GM21381 (cell line): ENCODE measurements around the gene AKAP3.
A peak's percentile ranks its signal among the peaks of the same experiment; 100 is the strongest.

Experiments
- ATAC-seq: cut with Tn5 transposase; IDR thresholded peaks from one replicate; pipeline ENCODE4 v1.9.1; 2021; ENCODE audit warnings: mild to moderate bottlenecking, moderate library complexity; ENCODE audit not compliant: unreplicated experiment

The AKAP3 gene

DNA sequence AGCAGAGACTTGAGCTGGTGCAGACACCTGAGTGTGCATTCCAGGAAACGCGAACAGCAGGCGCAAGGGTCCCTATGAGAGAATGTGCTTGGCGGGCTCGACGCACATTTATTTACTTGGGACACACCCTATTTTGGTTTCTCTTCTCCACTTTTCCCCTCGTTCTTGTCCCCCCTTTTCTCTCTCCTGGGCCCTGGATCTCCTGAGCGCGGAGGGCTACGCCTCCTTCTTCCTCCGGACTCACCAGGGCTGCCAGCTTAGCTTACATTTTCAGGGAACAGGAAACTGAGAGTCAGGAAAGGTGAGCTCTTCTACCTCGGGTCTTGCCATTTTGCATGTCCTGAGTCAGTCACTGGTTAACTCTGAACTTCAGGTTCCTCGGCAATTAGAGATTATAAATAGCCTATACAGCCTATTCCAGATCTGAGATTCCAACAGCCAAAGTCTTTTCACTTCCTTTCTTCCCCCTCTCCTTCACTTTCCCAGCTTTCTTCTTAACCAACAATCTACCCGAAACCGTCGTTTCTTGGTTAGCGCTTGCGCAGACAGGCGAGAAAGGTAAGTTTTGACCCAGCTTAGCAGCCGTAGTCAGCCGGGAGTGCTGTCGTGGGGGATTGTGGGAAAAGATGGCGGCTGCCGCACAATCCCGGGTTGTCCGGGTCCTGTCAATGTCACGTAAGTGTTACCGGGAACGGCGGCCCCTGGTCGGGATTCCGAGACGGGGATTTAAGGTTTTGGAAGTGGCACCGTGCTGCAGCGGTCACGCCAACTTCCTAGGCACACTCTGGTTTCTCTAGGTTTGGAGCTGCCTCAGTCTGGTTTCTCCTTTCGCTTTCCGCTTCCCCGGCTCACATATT, at the start of gene AKAP3, which contains the start of gene NDUFA9:
AKAP3 (minus strand) TSS at position 551 of the 857 bp plus-strand sequence. CDS start 10,855 bp downstream, outside the sequence.
NDUFA9 (plus strand) TSS at position 614 of the 857 bp plus-strand sequence; CDS start at position 627, 13 bp downstream.
- peak; percentile 90 for ATAC-seq

DNA sequence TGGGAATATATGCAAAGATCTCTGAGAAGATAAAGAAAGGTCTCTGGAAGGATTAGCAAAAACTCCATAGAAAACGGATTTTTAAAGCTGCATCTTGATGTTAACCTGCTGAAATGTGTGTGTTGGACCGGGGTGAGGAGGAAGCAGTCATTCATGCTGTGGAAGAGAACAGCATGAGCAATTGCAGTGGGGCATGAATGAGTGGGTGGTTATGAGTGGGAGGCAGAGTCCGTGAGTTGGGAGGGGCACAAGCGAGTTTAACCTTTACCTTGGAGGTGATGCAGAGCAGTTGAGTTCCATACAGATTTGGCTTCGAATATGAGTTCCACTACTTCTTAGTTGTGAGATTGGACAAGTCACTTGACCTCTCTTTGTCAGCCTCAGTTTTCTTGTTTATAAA, 41.9 kb upstream of the AKAP3 start:
- no peak for ATAC-seq

DNA sequence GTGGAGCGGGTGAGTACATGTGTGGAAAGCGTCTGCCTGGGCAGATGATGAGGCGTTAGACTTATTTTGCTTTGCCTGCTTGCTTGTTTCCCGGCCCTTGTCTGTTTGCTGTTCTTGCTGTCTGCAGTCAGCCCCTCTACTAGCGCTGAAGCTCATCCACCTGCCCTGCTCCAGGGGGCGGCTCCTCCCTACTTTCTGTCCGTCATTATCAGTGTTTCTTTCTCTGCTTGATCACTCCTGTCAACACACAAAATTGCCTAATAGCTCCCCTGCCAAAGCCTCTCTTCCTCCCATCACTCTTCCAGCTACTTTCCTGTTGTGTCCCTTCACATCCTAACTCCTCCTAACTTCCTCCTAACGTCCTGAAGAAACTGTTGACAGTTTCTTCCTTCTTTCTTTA, 36.5 kb upstream of the AKAP3 start:
- ATAC-seq: no peak

- ATAC-seq: no peak
These were observed 32.9 kb upstream of the AKAP3 start for GRCh38 chr12:4681732-4682131.

- ATAC-seq: no peak
These were observed 30.9 kb upstream of the AKAP3 start for GRCh38 chr12:4679711-4680110.

DNA sequence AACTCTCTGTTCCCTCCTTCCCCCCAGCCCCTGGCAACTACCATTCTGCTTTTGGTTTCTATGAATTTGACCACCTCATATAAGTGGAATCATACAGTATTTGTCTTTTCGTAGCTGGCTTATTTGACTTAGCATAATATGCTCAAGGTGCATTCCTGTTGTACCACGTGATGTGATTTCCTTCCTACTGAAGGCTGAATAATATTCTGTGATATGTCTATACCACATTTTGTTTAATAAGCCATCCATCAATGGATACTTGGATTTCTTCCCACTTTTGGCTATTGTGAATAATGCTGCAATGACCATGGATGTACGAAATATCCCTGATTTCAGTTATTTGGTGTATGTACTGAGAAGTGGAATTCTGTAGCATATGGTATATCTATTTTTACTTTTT, 16.4 kb upstream of the AKAP3 start:
- no peak for ATAC-seq

DNA sequence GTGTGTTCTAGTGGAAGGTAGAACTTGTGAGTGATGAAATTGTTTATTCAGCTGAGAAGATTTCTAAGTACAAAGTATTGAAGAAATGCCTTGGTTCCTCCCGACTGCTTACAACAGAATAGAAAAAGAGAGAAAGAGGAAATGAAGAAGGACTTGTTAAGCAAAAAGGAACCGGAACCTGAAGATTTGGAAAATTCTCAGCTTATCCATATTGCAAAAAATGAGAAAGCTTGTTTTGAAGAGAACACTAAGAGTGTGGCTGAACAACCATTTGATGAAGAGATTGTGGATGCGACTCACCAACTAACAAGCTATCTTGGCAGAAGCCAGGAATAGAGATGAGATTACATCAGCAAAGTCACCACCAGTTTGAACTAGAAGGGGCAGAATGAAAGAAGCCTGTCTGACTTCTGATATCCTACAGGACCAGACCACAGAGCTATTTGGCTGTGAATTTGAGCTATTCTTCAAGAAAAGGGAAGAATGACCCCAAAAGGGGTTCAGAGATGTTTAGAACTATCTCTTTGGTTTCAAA, 15.2 kb upstream of the AKAP3 start:
- ATAC-seq: no peak

- no peak for ATAC-seq
These were observed 4.8 kb upstream of the AKAP3 start for GRCh38 chr12:4653691-4654090.

DNA sequence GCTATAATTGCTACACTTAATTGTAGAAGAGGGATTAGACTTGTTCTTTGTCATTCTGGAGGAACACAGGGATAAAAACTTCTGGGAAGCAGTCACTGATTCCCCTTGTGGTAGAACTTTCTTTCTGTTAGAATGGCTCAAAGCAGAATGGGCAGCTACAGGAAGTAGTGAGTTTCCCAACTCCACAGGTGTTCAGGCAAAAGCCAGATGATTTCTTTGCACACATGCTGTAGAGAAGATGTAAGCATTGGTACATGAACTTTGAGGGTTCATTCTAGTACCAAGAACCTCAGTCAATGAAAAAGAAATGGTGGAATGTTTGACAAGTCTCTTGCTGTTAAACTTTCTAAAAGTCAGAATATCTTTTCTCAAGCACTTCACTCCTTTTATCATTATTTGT, 4.4 kb upstream of the AKAP3 start:
- ATAC-seq: no peak

DNA sequence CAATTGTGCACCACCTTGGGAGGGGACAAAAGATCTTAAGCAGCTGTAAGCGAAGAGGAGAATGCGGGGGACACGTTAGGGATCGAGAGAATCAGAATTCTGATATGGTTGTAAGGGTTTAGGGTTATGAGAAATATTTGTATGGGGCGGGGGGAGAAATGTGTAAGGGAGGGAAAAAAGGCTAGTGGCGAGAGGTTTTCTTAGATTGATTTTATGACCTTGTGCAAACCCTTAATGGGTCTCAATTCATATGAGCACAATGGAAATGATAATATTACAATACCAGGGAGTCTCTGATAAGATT, 459 bp upstream of the AKAP3 start:
- ATAC-seq: no peak

- ATAC-seq: no peak
These were observed 749 bp downstream of the AKAP3 start for GRCh38 chr12:4648104-4648500.

DNA sequence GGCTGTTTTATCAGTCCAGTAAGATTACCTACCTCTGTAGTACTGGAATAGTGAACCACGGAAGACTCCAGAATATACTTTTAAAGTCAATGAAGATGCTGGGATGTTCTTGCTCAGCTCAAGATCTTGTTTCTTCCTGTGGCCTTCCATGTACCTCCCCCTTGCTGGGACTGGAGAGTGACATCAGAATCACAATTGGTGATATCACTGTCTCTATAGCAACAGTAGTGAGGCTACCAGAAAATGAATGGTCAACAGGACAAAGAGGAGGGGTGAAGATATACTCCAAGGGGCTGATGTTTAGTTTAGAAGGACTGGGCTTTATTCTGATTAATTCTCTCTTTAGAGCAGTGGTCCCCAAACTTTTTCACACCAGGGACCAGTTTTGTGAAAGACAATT, 3.8 kb downstream of the AKAP3 start:
- no peak for ATAC-seq

DNA sequence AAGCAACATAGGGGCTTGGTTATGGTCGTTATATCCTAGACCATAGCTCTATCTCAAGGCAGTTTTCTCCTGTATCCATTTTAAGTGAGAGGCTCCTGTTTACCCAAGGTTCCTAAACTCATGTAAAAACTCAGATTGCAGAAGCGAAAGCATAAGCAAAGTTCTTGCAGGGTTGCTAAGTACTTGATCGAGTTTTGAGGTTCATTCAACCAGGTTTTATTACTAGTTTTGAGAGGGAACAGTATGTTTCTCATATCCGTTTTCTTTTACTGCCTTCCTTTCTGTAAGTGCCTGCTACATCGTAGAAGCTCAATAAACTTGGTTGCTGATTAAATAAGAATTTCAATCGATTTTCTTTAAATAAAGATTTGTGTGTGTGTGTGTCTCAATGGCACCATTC, 5.1 kb downstream of the AKAP3 start:
- ATAC-seq: no peak

GRCh38 chr12:4630262-4630661, 18.6 kb downstream of the AKAP3 start:
- no peak for ATAC-seq

GRCh38 chr12:4628406-4628805, 20.4 kb downstream of the AKAP3 start:
- no peak for ATAC-seq

DNA sequence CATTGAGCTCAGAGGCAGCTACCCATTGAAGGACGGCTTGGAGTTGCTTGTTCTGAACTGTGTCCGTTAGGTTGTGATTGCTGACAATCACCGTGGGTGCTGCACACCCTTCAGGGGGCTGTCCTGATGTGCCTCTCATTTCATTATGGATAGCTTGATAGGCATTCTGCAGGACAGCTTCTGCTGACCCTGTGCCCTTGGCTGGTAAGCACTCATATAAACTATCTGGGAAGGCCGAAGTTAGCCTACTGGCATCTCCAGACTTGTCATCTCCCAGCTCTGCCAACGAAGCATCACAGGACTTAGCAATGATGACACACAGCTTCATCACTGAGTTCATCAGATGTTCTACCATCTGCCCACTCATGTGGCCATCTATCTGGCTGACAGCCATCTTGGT, 22.3 kb downstream of the AKAP3 start:
- no peak for ATAC-seq

DNA sequence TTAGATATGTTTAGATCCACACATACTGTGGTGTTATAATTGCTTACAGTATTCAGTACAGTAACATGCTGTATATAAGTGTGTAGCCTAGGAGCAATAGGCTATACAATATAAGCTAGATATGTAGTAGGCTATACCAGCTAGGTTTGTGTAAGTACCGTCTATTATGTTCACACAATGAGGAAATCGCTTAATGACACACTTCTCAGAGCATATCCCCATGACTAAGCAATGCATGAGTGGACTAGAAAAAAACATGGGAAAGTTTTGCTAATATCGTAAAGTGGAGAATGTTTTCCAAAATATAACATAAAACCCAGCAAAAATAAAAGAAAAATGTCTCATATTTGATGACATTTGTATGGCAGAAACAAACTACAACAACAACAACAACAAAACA, 27.3 kb downstream of the AKAP3 start:
- no peak for ATAC-seq

- no peak for ATAC-seq
These were observed 33.2 kb downstream of the AKAP3 start for GRCh38 chr12:4615667-4616066.

- no peak for ATAC-seq
These were observed 38.4 kb downstream of the AKAP3 start for GRCh38 chr12:4610481-4610880.

DNA sequence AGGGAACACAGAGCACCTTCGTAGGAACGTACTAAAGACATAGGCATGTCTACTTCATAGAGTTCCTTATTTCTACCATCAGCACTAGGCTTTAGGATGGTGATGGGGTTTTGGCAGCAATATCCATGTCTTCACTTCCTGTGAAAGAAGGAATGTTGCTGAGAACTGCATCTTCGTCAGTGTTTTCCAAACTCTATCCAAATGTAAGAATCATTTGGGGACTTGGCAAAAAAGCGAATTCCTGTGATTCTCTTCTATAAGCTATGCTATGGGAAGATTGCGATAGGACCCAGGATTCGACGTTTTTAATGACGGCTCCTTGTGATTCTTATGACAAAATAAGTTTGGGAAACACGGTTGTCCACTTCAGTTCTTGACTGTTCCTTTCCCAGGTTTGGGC, 39.8 kb downstream of the AKAP3 start:
- ATAC-seq: no peak

DNA sequence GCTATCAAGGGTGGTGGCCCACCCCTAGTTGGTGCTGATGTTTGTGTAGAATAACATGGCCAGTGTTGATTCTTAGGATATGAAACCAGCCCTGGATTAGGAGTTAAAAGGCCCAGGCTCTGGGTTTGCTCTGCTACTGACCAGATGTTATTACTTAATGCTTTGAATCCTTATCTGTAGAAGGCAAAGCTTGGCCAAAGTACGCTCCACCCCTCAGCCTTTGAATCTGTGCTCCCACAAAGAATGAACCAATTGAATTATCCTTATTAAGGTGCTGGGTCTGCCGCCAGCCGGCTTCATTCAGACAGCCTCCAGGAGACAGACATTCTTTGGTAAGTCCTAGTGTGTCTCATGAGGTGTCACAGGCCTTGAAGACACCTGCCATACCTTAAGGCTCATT, 41.8 kb downstream of the AKAP3 start:
- ATAC-seq: no peak

- ATAC-seq: peak; percentile 95
These were observed 44.1 kb downstream of the AKAP3 start for GRCh38 chr12:4604684-4605193.

DNA sequence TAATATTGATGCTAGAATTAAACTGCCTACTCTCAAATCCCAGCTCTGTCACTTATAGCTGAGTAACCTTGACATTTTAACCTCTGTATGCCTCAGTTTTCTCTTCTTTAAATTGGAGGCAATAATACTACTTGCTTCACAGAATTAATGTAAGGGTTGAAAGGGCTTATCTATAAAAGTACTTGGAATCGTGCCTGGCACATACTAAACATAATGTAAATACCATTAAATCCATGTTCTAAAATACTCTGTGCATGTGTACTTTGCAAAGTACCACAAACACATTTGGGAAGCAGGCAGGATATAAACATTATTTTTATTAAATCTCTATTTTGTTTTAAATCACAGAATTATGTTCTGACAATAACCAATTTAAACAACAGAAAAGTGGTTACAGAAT, 44.9 kb downstream of the AKAP3 start:
- no peak for ATAC-seq
